Measurements from ENCODE around the gene PGAM2. TPM values are rescaled to one million over a fixed set of nuclear protein-coding genes. Genes with fewer than 3 reads are reported as not detected.

Gene PGAM2
- total and polyA plus RNA-seq, 2 of the 13 experiments (the other 11 are each of a cell fraction or from before 2014, with no cell fraction given): 0.22 TPM; not detected in 1

GRCh38 chr7:44071726-44072363 lies 6.5 kb upstream of the PGAM2 start (continued):
- TF ChIP-seq HMGXB3 (CRISPR knock-in tag; IDR thresholded peaks at IDR 0.05; ENCODE audit: borderline replicate concordance) (0 out of 2 replicates have a peak, but pooled peaks have one; percentile 14), ZNF510 (CRISPR knock-in tag; IDR thresholded peaks at IDR 0.05; ENCODE audit: low read depth) (no peak), ZNF230 (CRISPR knock-in tag; IDR thresholded peaks at IDR 0.05) (0 out of 2 replicates have a peak, but pooled peaks have one; percentile 76), SKI (IDR thresholded peaks at IDR 0.05; ENCODE audit: partially characterized antibody) (peak; percentile 12), ZNF281 (CRISPR knock-in tag; IDR thresholded peaks at IDR 0.05; ENCODE audit: borderline replicate concordance) (peak; percentile 74; the same call in 1 of the 2 replicates), ZNF343 (CRISPR knock-in tag; IDR thresholded peaks at IDR 0.05) (0 out of 2 replicates have a peak, but pooled peaks have one; percentile 61), ZFP36 (IDR thresholded peaks at IDR 0.05; ENCODE audit: borderline replicate concordance, low read depth, low read length, partially characterized antibody) (no peak), ZBTB8A (CRISPR knock-in tag; IDR thresholded peaks at IDR 0.05; ENCODE audit: borderline replicate concordance, low read depth) (0 out of 2 replicates have a peak, but pooled peaks have one; percentile 69), TCF12 (IDR thresholded peaks at IDR 0.05) (no peak), TCF12 (CRISPR knock-in tag; IDR thresholded peaks at IDR 0.05) (no peak), NFIC (IDR thresholded peaks at IDR 0.05; ENCODE audit: low read length) (no peak), MXI1 (IDR thresholded peaks at IDR 0.05; ENCODE audit: borderline replicate concordance, low read depth, low read length) (peak; percentile 12; the same call in 1 of the 3 replicates), HOXA5 (CRISPR knock-in tag; IDR thresholded peaks at IDR 0.05) (no peak), ARID2 (CRISPR knock-in tag; IDR thresholded peaks at IDR 0.05; ENCODE audit: borderline replicate concordance) (no peak), ZNF354B (CRISPR knock-in tag; IDR thresholded peaks at IDR 0.05) (0 out of 2 replicates have a peak, but pooled peaks have one; percentile 73), IRX3 (CRISPR knock-in tag; IDR thresholded peaks at IDR 0.05; ENCODE audit: borderline replicate concordance, low read depth) (no peak), THRA (CRISPR knock-in tag; IDR thresholded peaks at IDR 0.05; ENCODE audit: borderline replicate concordance) (no peak), ZFP62 (CRISPR knock-in tag; IDR thresholded peaks at IDR 0.05) (no peak), ELF3 (CRISPR knock-in tag; IDR thresholded peaks at IDR 0.05) (peak; percentile 28; the same call in 1 of the 2 replicates), ZNF121 (CRISPR knock-in tag; IDR thresholded peaks at IDR 0.05) (no peak), ZNF33A (CRISPR knock-in tag; IDR thresholded peaks at IDR 0.05; ENCODE audit: borderline replicate concordance) (0 out of 2 replicates have a peak, but pooled peaks have one; percentile 28), ZNF547 (CRISPR knock-in tag; IDR thresholded peaks at IDR 0.05) (peak; percentile 74)

Measured in HepG2 (cell line).